Mesenteric fat pad (tissue), 1 donor: ENCODE data around the gene C11orf91. TPM values are rescaled to one million over a fixed set of nuclear protein-coding genes. Genes with fewer than 3 reads are reported as not detected.
"Not testable (repeated sequence)": the region's sequence is repeated elsewhere in the genome, so short reads cannot be mapped to it uniquely, and the experiment has no call there.

Source experiments
- DNase-seq: peaks from one replicate; pipeline ENCODE4 v3.0.0-alpha.2; 2020; ENCODE audit warnings: low spot score
- total RNA-seq: library from RNA; stranded (reverse); fragmentation: NEBNext Ultra II Directional; extraction: Animal tissue kit (Norgen Biotek cat#: 25700); gene quantifications from one replicate; pipeline ENCODE4 v1.2.1, GENCODE V29; 2021
- donor health status: DM: yes; HTN: yes; CAD: no.

The C11orf91 gene
- total RNA-seq, 1 donor from 2014 or later = 3.4 TPM

GRCh38 chr11:33670250-33671011 is 30.2 kb downstream of the C11orf91 start:
- no peak for DNase-seq

GRCh38 chr11:33669598-33670249 is 30.9 kb downstream of the C11orf91 start:
- no peak for DNase-seq

GRCh38 chr11:33668951-33669596 is 31.6 kb downstream of the C11orf91 start:
- no peak for DNase-seq

- DNase-seq = no peak
Observed at GRCh38 chr11:33668468-33668825, 32.2 kb downstream of the C11orf91 start.

GRCh38 chr11:33667819-33668467 is 32.7 kb downstream of the C11orf91 start:
- no peak for DNase-seq

- no peak for DNase-seq
Observed at GRCh38 chr11:33665350-33666106, 35.1 kb downstream of the C11orf91 start.

GRCh38 chr11:33664827-33665226 is 35.8 kb downstream of the C11orf91 start:
- no peak for DNase-seq

- no peak for DNase-seq
Observed at GRCh38 chr11:33664166-33664565, 36.5 kb downstream of the C11orf91 start.

GRCh38 chr11:33663121-33663520 is 37.5 kb downstream of the C11orf91 start:
- no peak for DNase-seq

GRCh38 chr11:33661526-33661925 is 39.1 kb downstream of the C11orf91 start:
- not testable (repeated sequence) for DNase-seq

GRCh38 chr11:33660962-33661361 is 39.7 kb downstream of the C11orf91 start:
- no peak for DNase-seq

GRCh38 chr11:33659370-33660139 is 41.1 kb downstream of the C11orf91 start:
- DNase-seq = no peak

- no peak for DNase-seq
Observed at GRCh38 chr11:33658195-33658900, 42.3 kb downstream of the C11orf91 start.

- DNase-seq = no peak
Observed at GRCh38 chr11:33657757-33658156, 42.9 kb downstream of the C11orf91 start.

GRCh38 chr11:33656768-33657167 is 43.9 kb downstream of the C11orf91 start:
- DNase-seq = no peak

- DNase-seq = no peak
Observed at GRCh38 chr11:33655842-33656600, 44.6 kb downstream of the C11orf91 start.

GRCh38 chr11:33654594-33654993 is 46.0 kb downstream of the C11orf91 start:
- DNase-seq = no peak

GRCh38 chr11:33652930-33653329 is 47.7 kb downstream of the C11orf91 start:
- DNase-seq = no peak

- no peak for DNase-seq
Observed at GRCh38 chr11:33652431-33652830, 48.2 kb downstream of the C11orf91 start.
